GM18517 (cell line): ENCODE results near the gene ZGLP1.

Experiments
- ATAC-seq: cut with Tn5 transposase; IDR thresholded peaks from one replicate; pipeline ENCODE4 v1.9.1; 2021; ENCODE audit warnings: mild to moderate bottlenecking, moderate library complexity; ENCODE audit not compliant: unreplicated experiment

Gene ZGLP1

GRCh38 chr19:10255358-10255757 is 54.3 kb downstream of the ZGLP1 start:
- no peak for ATAC-seq
